Measurements from ENCODE around the gene MYOM3. TPM values are rescaled to one million over a fixed set of nuclear protein-coding genes. Genes with fewer than 3 reads are reported as not detected.

Gene MYOM3
- total and polyA plus RNA-seq, 2 of the 4 experiments (the other 2 are of a cell fraction): 0.03 TPM; not detected in 1

- H3K4me3 ChIP-seq (ENCODE audit: insufficient read depth, low read depth, low read length): no peak overlapping the region
- H3K9me3 ChIP-seq (ENCODE audit: control insufficient read depth, insufficient read depth, low read length): no peaks in the 10 kb centered on the region
- no peaks in the 10 kb centered on the region for H3K79me1 ChIP-seq (ENCODE audit: low read depth in 1 of 2, low read length in 2 of 2)
- TF ChIP-seq CHD1 (IDR thresholded peaks at IDR 0.05; ENCODE audit: low read depth, low read length): no peak
- TF ChIP-seq CTCF (conservative IDR thresholded peaks at IDR 0.05; ENCODE audit: low read depth, low read length): no peak
- no peak for TF ChIP-seq RCOR1 (IDR thresholded peaks at IDR 0.05; ENCODE audit: insufficient replicate concordance, low read length)
- TF ChIP-seq POLR2A (IDR thresholded peaks at IDR 0.05; ENCODE audit: low read depth, low read length): no peak
- ATAC-seq (ENCODE audit: low read depth) (no peak), DNase-seq (no peak)
- ChIA-PET POLR2A (ENCODE audit: unreplicated experiment) (no interaction called here), CTCF (no interaction called here)
- no peaks in the 10 kb centered on the region for H3K36me3 ChIP-seq (ENCODE audit: control insufficient read depth, insufficient read depth, low read length)
- no peaks in the 10 kb centered on the region for H3K27me3 ChIP-seq (ENCODE audit: control insufficient read depth, insufficient read depth, low read length)
- BruUV-seq (replicated peaks): no TSS peak
- no peak overlapping the region for H2AFZ ChIP-seq (replicated peaks; ENCODE audit: low read length, poor library complexity)
- H2AK9ac ChIP-seq (replicated peaks; ENCODE audit: low read depth, low read length, poor library complexity): no peak overlapping the region
- H3K14ac ChIP-seq (replicated peaks; ENCODE audit: low read depth, low read length): no peak overlapping the region
- H2BK20ac ChIP-seq (ENCODE audit: low read depth, low read length): no peak overlapping the region
- H2AK5ac ChIP-seq (ENCODE audit: low read depth, low read length): no peak overlapping the region
- H3K18ac ChIP-seq (ENCODE audit: low read depth, low read length): no peak overlapping the region
- peaks cover 4% of the 10 kb centered on the region; the same call in 1 of the 2 replicates for H3K9me1 ChIP-seq (ENCODE audit: insufficient read depth, low read length)
- H4K91ac ChIP-seq (ENCODE audit: insufficient read depth, low read depth, low read length): no peak overlapping the region
- H3K9ac ChIP-seq (ENCODE audit: low read depth, low read length): no peak overlapping the region
- H4K20me1 ChIP-seq (ENCODE audit: insufficient read depth, low read length): peaks cover 20% of the 10 kb centered on the region
- no peak overlapping the region for H4K5ac ChIP-seq (ENCODE audit: low read depth, low read length)
- no peak overlapping the region for H2BK120ac ChIP-seq (ENCODE audit: low read depth, low read length)
- peaks cover 5% of the 10 kb centered on the region for H3K4me1 ChIP-seq (ENCODE audit: control insufficient read depth, insufficient read depth, low read length)
- intact Hi-C loops (cut with micrococcal nuclease) (no loop called here), in situ Hi-C loops (cut with MboI; ENCODE audit: low sequenced_read_pairs) (no loop called here), dilution Hi-C loops (cut with HindIII; ENCODE audit: low sequenced_read_pairs, unreplicated experiment) (no loop called here)
- no peak overlapping the region for H3K4me2 ChIP-seq (ENCODE audit: low read depth, low read length)
- WGBS, 2 experiments (ENCODE audit: extremely low coverage in 2 of 2, insufficient read length in 1 of 2): 17% methylated on average over 1 of the region's 4 CpGs; no CpG with 5 or more reads in 1 of the 2 experiments
- H4K8ac ChIP-seq (ENCODE audit: low read depth in 2 of 2, low read length in 2 of 2): no peak overlapping the region
- H2BK15ac ChIP-seq (ENCODE audit: low read depth, low read length): no peak overlapping the region
- H3K56ac ChIP-seq (ENCODE audit: extremely low read depth, insufficient read depth, low read length): no peak overlapping the region
- H3K4ac ChIP-seq (ENCODE audit: low read depth, low read length): no peak overlapping the region
- H3K27ac ChIP-seq (ENCODE audit: insufficient read depth, low read length): no peak overlapping the region
- no peak overlapping the region for H2BK5ac ChIP-seq (ENCODE audit: low read depth, low read length, poor library complexity, severe bottlenecking)
- no peak overlapping the region for H3K23ac ChIP-seq (ENCODE audit: low read depth, low read length)
Measured at GRCh38 chr1:24042315-24042714, 69.6 kb downstream of the MYOM3 start.
